Neuron (in vitro differentiated cells): ENCODE measurements around the gene KDM4B.

ENCODE experiments used
- H2AFZ ChIP-seq: one replicate; pipeline ENCODE4 v1.6.1; 2013; ENCODE audit warnings: low read depth, mild to moderate bottlenecking, inconsistent platforms, low read length, moderate library complexity
- H3K27me3 ChIP-seq: one replicate; pipeline ENCODE4 v1.6.1; 2013; ENCODE audit warnings: low read length; ENCODE audit not compliant: insufficient read depth
- H3K36me3 ChIP-seq: one replicate; pipeline ENCODE4 v1.6.1; 2013; ENCODE audit warnings: low read length; ENCODE audit not compliant: insufficient read depth
- H3K4me1 ChIP-seq: one replicate; pipeline ENCODE4 v1.6.1; 2013; ENCODE audit warnings: low read length; ENCODE audit not compliant: insufficient read depth
- H3K4me3 ChIP-seq: 2 replicates; pipeline ENCODE4 v1.5.1; 2013; ENCODE audit warnings: mild to moderate bottlenecking, low read length, moderate library complexity
- H3K9me3 ChIP-seq: one replicate; pipeline ENCODE4 v1.6.1; 2013; ENCODE audit warnings: low read length

Gene KDM4B

GRCh38 chr19:5039642-5040543 is 71.0 kb downstream of the KDM4B start:
- no peaks in the 10 kb centered on the region for H3K4me1 ChIP-seq
- no peaks in the 10 kb centered on the region for H3K27me3 ChIP-seq
- H3K4me3 ChIP-seq, result no peak overlapping the region
- H3K9me3 ChIP-seq, result peaks cover 9% of the 10 kb centered on the region
- peaks cover 43% of the 10 kb centered on the region for H3K36me3 ChIP-seq
- H2AFZ ChIP-seq, result no peak overlapping the region

- Histone ChIP-seq H3K36me3 (peaks cover 40% of the 10 kb centered on the region), H3K4me3 (no peak overlapping the region), H3K27me3 (no peaks in the 10 kb centered on the region)
These were observed 71.7 kb downstream of the KDM4B start for GRCh38 chr19:5040544-5041167.

GRCh38 chr19:5041168-5041912 is 72.4 kb downstream of the KDM4B start:
- no peak overlapping the region for H3K4me3 ChIP-seq
- peaks cover 4% of the 10 kb centered on the region for H3K4me1 ChIP-seq
- peaks cover 9% of the 10 kb centered on the region for H3K9me3 ChIP-seq
- H2AFZ ChIP-seq, result no peak overlapping the region
- no peaks in the 10 kb centered on the region for H3K27me3 ChIP-seq
- H3K36me3 ChIP-seq, result peaks cover 40% of the 10 kb centered on the region

More at GRCh38 chr19:5040544-5041167, 71.7 kb downstream of the KDM4B start:
- Histone ChIP-seq H3K9me3 (peaks cover 9% of the 10 kb centered on the region), H2AFZ (no peak overlapping the region), H3K4me1 (no peaks in the 10 kb centered on the region)

- Histone ChIP-seq H3K9me3 (peaks cover 9% of the 10 kb centered on the region), H3K4me1 (peaks cover 9% of the 10 kb centered on the region), H2AFZ (no peak overlapping the region), H3K27me3 (no peaks in the 10 kb centered on the region), H3K4me3 (no peak overlapping the region), H3K36me3 (peaks cover 40% of the 10 kb centered on the region)
These were observed 72.9 kb downstream of the KDM4B start for GRCh38 chr19:5041913-5042187.

- no peak overlapping the region for H3K4me3 ChIP-seq
- peaks cover 40% of the 10 kb centered on the region for H3K36me3 ChIP-seq
- H2AFZ ChIP-seq, result no peak overlapping the region
- no peaks in the 10 kb centered on the region for H3K27me3 ChIP-seq
- peaks cover 9% of the 10 kb centered on the region for H3K9me3 ChIP-seq
- H3K4me1 ChIP-seq, result peaks cover 12% of the 10 kb centered on the region
These were observed 73.6 kb downstream of the KDM4B start for GRCh38 chr19:5042556-5042955.

- H3K9me3 ChIP-seq, result peaks cover 9% of the 10 kb centered on the region
- H3K4me3 ChIP-seq, result no peak overlapping the region
- peaks cover 38% of the 10 kb centered on the region for H3K36me3 ChIP-seq
- H3K4me1 ChIP-seq, result peaks cover 23% of the 10 kb centered on the region
- H2AFZ ChIP-seq, result no peak overlapping the region
- no peaks in the 10 kb centered on the region for H3K27me3 ChIP-seq
These were observed 76.1 kb downstream of the KDM4B start for GRCh38 chr19:5045029-5045428.

GRCh38 chr19:5045956-5046338 is 77.0 kb downstream of the KDM4B start:
- Histone ChIP-seq H3K27me3 (no peaks in the 10 kb centered on the region), H3K9me3 (peaks cover 9% of the 10 kb centered on the region), H3K36me3 (peaks cover 28% of the 10 kb centered on the region), H3K4me3 (no peak overlapping the region), H3K4me1 (peaks cover 23% of the 10 kb centered on the region), H2AFZ (no peak overlapping the region)

GRCh38 chr19:5046339-5047039 is 77.6 kb downstream of the KDM4B start:
- H3K4me1 ChIP-seq, result peaks cover 23% of the 10 kb centered on the region
- H3K36me3 ChIP-seq, result peaks cover 27% of the 10 kb centered on the region
- H3K27me3 ChIP-seq, result no peaks in the 10 kb centered on the region
- no peak overlapping the region for H3K4me3 ChIP-seq
- H2AFZ ChIP-seq, result no peak overlapping the region
- H3K9me3 ChIP-seq, result peaks cover 9% of the 10 kb centered on the region

GRCh38 chr19:5047251-5047935 is 78.5 kb downstream of the KDM4B start:
- H3K4me1 ChIP-seq, result peaks cover 23% of the 10 kb centered on the region
- H3K4me3 ChIP-seq, result no peak overlapping the region
- H3K36me3 ChIP-seq, result peaks cover 23% of the 10 kb centered on the region
- H3K27me3 ChIP-seq, result no peaks in the 10 kb centered on the region
- H2AFZ ChIP-seq, result no peak overlapping the region
- H3K9me3 ChIP-seq, result peaks cover 9% of the 10 kb centered on the region

- peaks cover 19% of the 10 kb centered on the region for H3K36me3 ChIP-seq
- H3K9me3 ChIP-seq, result peaks cover 4% of the 10 kb centered on the region
These were observed 79.3 kb downstream of the KDM4B start for GRCh38 chr19:5048091-5048726.

GRCh38 chr19:5048727-5049553 is 80.0 kb downstream of the KDM4B start:
- H3K9me3 ChIP-seq, result no peaks in the 10 kb centered on the region
- H3K4me1 ChIP-seq, result peaks cover 23% of the 10 kb centered on the region
- H3K36me3 ChIP-seq, result peaks cover 18% of the 10 kb centered on the region
- no peak overlapping the region for H3K4me3 ChIP-seq
- H2AFZ ChIP-seq, result no peak overlapping the region
- no peaks in the 10 kb centered on the region for H3K27me3 ChIP-seq

More at GRCh38 chr19:5048091-5048726, 79.3 kb downstream of the KDM4B start:
- H3K27me3 ChIP-seq, result no peaks in the 10 kb centered on the region
- no peak overlapping the region for H2AFZ ChIP-seq
- H3K4me3 ChIP-seq, result no peak overlapping the region
- peaks cover 23% of the 10 kb centered on the region for H3K4me1 ChIP-seq
